OCI-LY7 (cell line): Measurements from ENCODE around the gene RPS15A. TPM values are rescaled to one million over a fixed set of nuclear protein-coding genes. Genes with fewer than 3 reads are reported as not detected.
A peak's percentile ranks its signal among the peaks of the same experiment; 100 is the strongest.

Experiments used
- BruUV-seq: library from RNA; stranded (reverse); fragments of 400-500 nt; replicated peaks from 2 replicates; lab custom pipeline; 2021; lab: Mats Ljungman, UMichigan
- CTCF ChIA-PET: fragments of 300-600 bp; sonication (Branson Sonifier 250); formaldehyde crosslinking; loops from one replicate; lab custom pipeline; 2022; ENCODE audit warnings: antibody characterized with exemption; ENCODE audit not compliant: unreplicated experiment; lab: Charles Lee
- POLR2A ChIA-PET: fragments of 300-600 bp; sonication (Branson Sonifier 250); formaldehyde crosslinking; loops from one replicate; lab custom pipeline; 2022; ENCODE audit warnings: antibody characterized with exemption; lab: Charles Lee
- DNase-seq: peaks from one replicate; pipeline ENCODE4 v3.0.0-alpha.2; 2015; ENCODE audit warnings: low spot score
- H2AFZ ChIP-seq: fragments of 200-600 bp; sonication (generic), shearing (Covaris generic); 2 replicates; pipeline ENCODE4 v1.6.1; 2014; ENCODE audit warnings: mild to moderate bottlenecking, antibody characterized with exemption, low read length, moderate library complexity
- H3K27ac ChIP-seq: fragments of 200-600 bp; sonication (generic); 2 replicates; pipeline ENCODE4 v1.5.1; 2014; ENCODE audit warnings: mixed run types, low read depth, mild to moderate bottlenecking, moderate library complexity, low read length, inconsistent platforms; ENCODE audit not compliant: poor library complexity, severe bottlenecking
- H3K36me3 ChIP-seq: fragments of 200-600 bp; sonication (generic); 2 replicates; pipeline ENCODE4 v1.6.1; 2014; ENCODE audit warnings: mild to moderate bottlenecking, antibody characterized with exemption, low read length, moderate library complexity, mixed read lengths; ENCODE audit not compliant: insufficient read depth
- H3K4me1 ChIP-seq: fragments of 200-600 bp; sonication (generic); 2 replicates; pipeline ENCODE4 v1.5.1; 2014; ENCODE audit warnings: mild to moderate bottlenecking, low read length; ENCODE audit not compliant: insufficient read depth, poor library complexity, severe bottlenecking
- H3K4me2 ChIP-seq: fragments of 200-600 bp; sonication (generic); 2 replicates; pipeline ENCODE4 v1.6.1; 2014; ENCODE audit warnings: mild to moderate bottlenecking, low read length
- H3K4me3 ChIP-seq: fragments of 200-600 bp; sonication (generic); 2 replicates; pipeline ENCODE4 v1.5.1; 2014; ENCODE audit warnings: mild to moderate bottlenecking, low read depth, low read length; ENCODE audit not compliant: poor library complexity, severe bottlenecking
- H3K79me2 ChIP-seq: fragments of 200-600 bp; sonication (generic); 2 replicates; pipeline ENCODE4 v1.6.1; 2016; ENCODE audit warnings: low read depth, mild to moderate bottlenecking, low read length, moderate library complexity, mixed read lengths; ENCODE audit not compliant: insufficient read depth
- H3K9me2 ChIP-seq: fragments of 200-600 bp; sonication (generic); 2 replicates; pipeline ENCODE4 v1.6.1; 2016; ENCODE audit warnings: mild to moderate bottlenecking, low read length, mixed read lengths; ENCODE audit not compliant: insufficient read depth
- H3K9me3 ChIP-seq: fragments of 200-600 bp; sonication (generic); 2 replicates; pipeline ENCODE4 v1.6.1; 2014; ENCODE audit warnings: mild to moderate bottlenecking, mixed run types, low read length, mixed read lengths
- H4K20me1 ChIP-seq: fragments of 200-600 bp; sonication (generic); 2 replicates; pipeline ENCODE4 v1.6.1; 2014; ENCODE audit warnings: mild to moderate bottlenecking, antibody characterized with exemption, low read length, moderate library complexity, mixed read lengths; ENCODE audit not compliant: insufficient read depth
- EZH2phosphoT487 ChIP-seq: fragments of 200-600 bp; sonication (generic); IDR thresholded peaks from 2 replicates; pipeline ENCODE4 v1.6.1; 2018; ENCODE audit warnings: low read depth, borderline replicate concordance, mild to moderate bottlenecking, mixed run types, antibody characterized with exemption, low read length, moderate library complexity, mixed read lengths
- intact Hi-C: fragments of 100-400 bp; cut with micrococcal nuclease; formaldehyde crosslinking; loops from one replicate; pipeline ENCODE4 v1.10.0; 2022; ENCODE audit not compliant: unreplicated experiment
- total RNA-seq, 2 experiments: library from RNA; depleted of rRNA in 1 of 2; stranded (reverse); fragments of >200 nt in 1 of 2; shearing (Covaris generic) in 1 of 2; gene quantifications; 2 replicates each; pipeline ENCODE4 v1.2.3, GENCODE V29; 2014 to 2022
- TF ChIP-seq, protein P1 (sequence below): fragments of 200-600 bp; sonication (generic); conservative IDR thresholded peaks from 2 replicates; pipeline ENCODE4 v1.5.1; 2014; ENCODE audit warnings: mild to moderate bottlenecking, antibody characterized with exemption, low read length, moderate library complexity, mixed read lengths

RPS15A gene
- total RNA-seq, 2 experiments from 2014 or later = 1,902 to 2,645 TPM

DNA sequence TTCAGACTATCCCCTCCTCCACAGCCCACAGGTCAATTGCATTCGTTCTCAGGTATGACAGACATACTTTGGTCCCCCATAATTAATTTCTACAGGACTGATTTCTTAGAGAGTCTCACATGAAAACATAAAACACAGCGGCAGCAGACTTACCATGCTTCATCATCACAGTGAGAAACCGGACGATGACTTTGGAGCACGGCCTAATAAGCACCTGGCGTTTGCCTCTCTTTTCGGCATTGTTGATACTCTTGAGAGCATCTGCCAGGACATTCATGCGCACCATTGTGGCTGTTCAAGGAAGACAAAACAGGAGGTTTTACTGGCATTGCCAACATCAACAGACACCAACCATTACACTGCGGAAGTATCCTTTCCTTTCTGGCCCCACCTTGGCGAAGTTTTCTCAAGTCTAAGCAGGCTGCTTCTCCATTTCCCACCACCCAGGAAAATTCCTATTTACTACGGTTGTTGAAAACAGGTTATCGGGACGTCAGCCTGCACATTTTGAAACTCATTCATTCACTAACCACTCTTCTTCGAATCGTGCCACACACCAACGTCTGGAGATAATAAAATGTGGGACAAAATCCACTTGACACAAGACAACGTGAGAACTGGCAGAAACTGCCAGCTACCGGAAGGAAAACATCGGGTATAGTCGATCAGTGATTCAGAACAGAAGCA is 1.2 kb downstream of the RPS15A start:
- no peaks in the 10 kb centered on the region for H3K9me3 ChIP-seq
- peak overlapping the region; percentile 85 for H3K4me3 ChIP-seq
- peaks cover 42% of the 10 kb centered on the region for H3K4me1 ChIP-seq
- H3K9me2 ChIP-seq = no peaks in the 10 kb centered on the region
- peaks cover 72% of the 10 kb centered on the region for H3K79me2 ChIP-seq
- H2AFZ ChIP-seq = no peak overlapping the region
- H4K20me1 ChIP-seq = peaks cover 55% of the 10 kb centered on the region
- no TSS peak for BruUV-seq
- TF ChIP-seq, protein P1, sequence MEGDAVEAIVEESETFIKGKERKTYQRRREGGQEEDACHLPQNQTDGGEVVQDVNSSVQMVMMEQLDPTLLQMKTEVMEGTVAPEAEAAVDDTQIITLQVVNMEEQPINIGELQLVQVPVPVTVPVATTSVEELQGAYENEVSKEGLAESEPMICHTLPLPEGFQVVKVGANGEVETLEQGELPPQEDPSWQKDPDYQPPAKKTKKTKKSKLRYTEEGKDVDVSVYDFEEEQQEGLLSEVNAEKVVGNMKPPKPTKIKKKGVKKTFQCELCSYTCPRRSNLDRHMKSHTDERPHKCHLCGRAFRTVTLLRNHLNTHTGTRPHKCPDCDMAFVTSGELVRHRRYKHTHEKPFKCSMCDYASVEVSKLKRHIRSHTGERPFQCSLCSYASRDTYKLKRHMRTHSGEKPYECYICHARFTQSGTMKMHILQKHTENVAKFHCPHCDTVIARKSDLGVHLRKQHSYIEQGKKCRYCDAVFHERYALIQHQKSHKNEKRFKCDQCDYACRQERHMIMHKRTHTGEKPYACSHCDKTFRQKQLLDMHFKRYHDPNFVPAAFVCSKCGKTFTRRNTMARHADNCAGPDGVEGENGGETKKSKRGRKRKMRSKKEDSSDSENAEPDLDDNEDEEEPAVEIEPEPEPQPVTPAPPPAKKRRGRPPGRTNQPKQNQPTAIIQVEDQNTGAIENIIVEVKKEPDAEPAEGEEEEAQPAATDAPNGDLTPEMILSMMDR = no peak
- no peak for TF ChIP-seq EZH2phosphoT487
- H3K4me2 ChIP-seq = peak overlapping the region; percentile 85
- intact Hi-C loops = loop anchor here (5.0 kb wide), 1 partner anchor 278 kb away; the partner anchor contains the start of gene COQ7
- POLR2A ChIA-PET = interaction anchor here (0.6 to 6.3 kb wide), 2 partner anchors 12 to 299 kb away, joined by 3 to 64 read pairs; partner anchors contain the start of gene ARL6IP1
- H3K36me3 ChIP-seq = peaks cover 92% of the 10 kb centered on the region
- H3K27ac ChIP-seq = peak overlapping the region; percentile 64
- CTCF ChIA-PET = no interaction called here
- DNase-seq = peak; percentile 47

GRCh38 chr16:18784917-18785623 is 5.1 kb downstream of the RPS15A start:
- peaks cover 70% of the 10 kb centered on the region for H3K79me2 ChIP-seq
- ChIA-PET POLR2A (no interaction called here), CTCF (no interaction called here)
- no peak overlapping the region for H2AFZ ChIP-seq
- peak overlapping the region; percentile 85 for H3K4me2 ChIP-seq
- no peak overlapping the region for H3K27ac ChIP-seq
- no TSS peak for BruUV-seq
- peaks cover 37% of the 10 kb centered on the region for H3K4me1 ChIP-seq
- DNase-seq = no peak
- no peaks in the 10 kb centered on the region for H3K9me2 ChIP-seq
- H3K4me3 ChIP-seq = peak overlapping the region; percentile 36
- peaks cover 64% of the 10 kb centered on the region for H4K20me1 ChIP-seq
- peaks cover 83% of the 10 kb centered on the region for H3K36me3 ChIP-seq
- H3K9me3 ChIP-seq = no peaks in the 10 kb centered on the region
- TF ChIP-seq, protein P1 = no peak
- no peak for TF ChIP-seq EZH2phosphoT487
- intact Hi-C loops = loop anchor here (5.0 kb wide), 1 partner anchor 282 kb away; the partner anchor contains the start of gene COQ7
